SK-N-SH (cell line): ENCODE measurements around the gene LHFPL6. TPM values are rescaled to one million over a fixed set of nuclear protein-coding genes. Genes with fewer than 3 reads are reported as not detected.

Source experiments
- CTCF ChIA-PET: fragments of 300-600, 350-600 bp; formaldehyde crosslinking; extraction: SDS; loops from one replicate; lab custom pipeline; 2021; lab: Yijun Ruan, JAX
- POLR2A ChIA-PET: fragments of 350-600 bp; sonication (Branson Sonifier 250); formaldehyde crosslinking; extraction: SDS; loops from one replicate; lab custom pipeline; 2020; ENCODE audit warnings: antibody characterized with exemption, inconsistent platforms; lab: Yijun Ruan, JAX
- DNase-seq: peaks from one replicate; pipeline ENCODE4 v3.0.0; 2012
- H2AFZ ChIP-seq: fragments of 200-600 bp; sonication (generic); 2 replicates; pipeline ENCODE4 v1.8.1; 2016; ENCODE audit warnings: antibody characterized with exemption, mild to moderate bottlenecking, low read depth
- H3F3A ChIP-seq: fragments of 200-600 bp; sonication (generic); replicated peaks from 2 replicates; pipeline ENCODE3; 2016; ENCODE audit warnings: antibody characterized with exemption, mild to moderate bottlenecking; ENCODE audit not compliant: insufficient read depth
- H3K27ac ChIP-seq, 2 experiments: fragments of 200-500 bp in 1 of 2; fragments of 200-600 bp in 1 of 2; sonication (Bioruptor generic) in 1 of 2; sonication (generic), shearing (Covaris generic) in 1 of 2; 2 replicates each; pipeline versions ENCODE4 v1.5.1 to v1.6.1; 2014 to 2016; ENCODE audit warnings: low read depth in 2 of 2, inconsistent platforms in 1 of 2, low read length in 1 of 2, mild to moderate bottlenecking in 1 of 2, mixed read lengths in 1 of 2
- H3K27me3 ChIP-seq: fragments of 200-600 bp; sonication (generic), shearing (Covaris generic); 2 replicates; pipeline ENCODE4 v1.6.1; 2016; ENCODE audit warnings: mixed run types; ENCODE audit not compliant: insufficient read depth
- H3K36me3 ChIP-seq, 2 experiments: fragments of 200-500 bp in 1 of 2; fragments of 200-600 bp in 1 of 2; sonication (Bioruptor generic) in 1 of 2; sonication (generic) in 1 of 2; replicated peaks in 1 of 2; 2 replicates each; pipeline versions ENCODE3 to v1.5.1; 2014 to 2016; ENCODE audit warnings: low read length in 1 of 2, mild to moderate bottlenecking in 1 of 2; ENCODE audit not compliant: insufficient read depth in 2 of 2, control insufficient read depth in 1 of 2
- H3K4me1 ChIP-seq, 2 experiments: fragments of 200-500 bp in 1 of 2; fragments of 200-600 bp in 1 of 2; sonication (Bioruptor generic) in 1 of 2; sonication (generic), shearing (Covaris generic) in 1 of 2; 2 replicates each; pipeline versions ENCODE4 v1.5.1 to v1.6.1; 2014 to 2016; ENCODE audit warnings: low read depth in 1 of 2, low read length in 1 of 2, mixed run types in 1 of 2; ENCODE audit not compliant: insufficient read depth in 2 of 2, control insufficient read depth in 1 of 2
- H3K4me2 ChIP-seq: fragments of 200-600 bp; sonication (generic), shearing (Covaris generic); 2 replicates; pipeline ENCODE4 v1.6.1; 2017; ENCODE audit warnings: mixed run types
- H3K4me3 ChIP-seq, 2 experiments: fragments of 200-500 bp in 1 of 2; fragments of 200-600 bp in 1 of 2; sonication (Bioruptor generic) in 1 of 2; sonication (generic), shearing (Covaris generic) in 1 of 2; 2 replicates each; pipeline versions ENCODE4 v1.5.1 to v1.8.1; 2014 to 2016; ENCODE audit warnings: low read depth in 2 of 2, inconsistent platforms in 1 of 2, low read length in 1 of 2, mild to moderate bottlenecking in 1 of 2, mixed read lengths in 1 of 2, moderate library complexity in 1 of 2
- H3K79me2 ChIP-seq: fragments of 200-600 bp; sonication (generic); 2 replicates; pipeline ENCODE4 v1.8.1; 2017; ENCODE audit warnings: mild to moderate bottlenecking; ENCODE audit not compliant: insufficient read depth
- H3K9ac ChIP-seq: fragments of 200-600 bp; sonication (generic); 2 replicates; pipeline ENCODE4 v1.6.1; 2017; ENCODE audit warnings: mixed run types
- H3K9me2 ChIP-seq: fragments of 200-600 bp; sonication (generic); 2 replicates; pipeline ENCODE4 v1.6.1; 2017; ENCODE audit warnings: mixed run types
- H3K9me3 ChIP-seq: fragments of 200-600 bp; sonication (generic); 2 replicates; pipeline ENCODE4 v1.6.1; 2017; ENCODE audit warnings: mixed run types, mild to moderate bottlenecking, moderate library complexity
- H4K20me1 ChIP-seq: fragments of 200-600 bp; sonication (generic); 2 replicates; pipeline ENCODE4 v1.6.1; 2017; ENCODE audit warnings: mild to moderate bottlenecking, mixed run types; ENCODE audit not compliant: insufficient read depth
- ELF1 ChIP-seq: IDR thresholded peaks from 2 replicates; pipeline ENCODE4 v1.4.0; 2012
- EZH2phosphoT487 ChIP-seq: fragments of 200-600 bp; sonication (generic); IDR thresholded peaks from 2 replicates; pipeline ENCODE4 v1.6.1; 2017; ENCODE audit warnings: low read depth, mixed run types, mild to moderate bottlenecking, antibody characterized with exemption, moderate library complexity, borderline replicate concordance
- FOXM1 ChIP-seq: IDR thresholded peaks from 2 replicates; pipeline ENCODE4 v1.4.0; 2012; ENCODE audit warnings: low read depth, mild to moderate bottlenecking
- GABPA ChIP-seq: IDR thresholded peaks from 2 replicates; pipeline ENCODE4 v1.4.0; 2012; ENCODE audit warnings: low read depth, mild to moderate bottlenecking
- IRF3 ChIP-seq: fragments of 150-350 bp; IDR thresholded peaks from 2 replicates; pipeline ENCODE4 v1.6.1; 2016; ENCODE audit warnings: mild to moderate bottlenecking, low read depth, low read length
- MXI1 ChIP-seq: IDR thresholded peaks from 2 replicates; pipeline ENCODE4 v1.6.1; 2012; ENCODE audit warnings: mild to moderate bottlenecking, low read depth, low read length, improper control_type of control experiment
- NRF1 ChIP-seq: IDR thresholded peaks from 2 replicates; pipeline ENCODE4 v1.6.1; 2012; ENCODE audit warnings: low read depth, mild to moderate bottlenecking, low read length
- POLR2AphosphoS5 ChIP-seq: IDR thresholded peaks from 2 replicates; pipeline ENCODE4 v1.6.1; 2012; ENCODE audit warnings: low read depth, low read length
- RAD21 ChIP-seq: IDR thresholded peaks from 2 replicates; pipeline ENCODE4 v1.6.1; 2012; ENCODE audit warnings: mild to moderate bottlenecking, low read length
- REST ChIP-seq: IDR thresholded peaks from 2 replicates; pipeline ENCODE4 v1.6.1; 2012; ENCODE audit warnings: mild to moderate bottlenecking, low read depth, low read length, moderate library complexity
- RFX5 ChIP-seq: IDR thresholded peaks from 2 replicates; pipeline ENCODE4 v1.6.1; 2012; ENCODE audit warnings: mild to moderate bottlenecking, improper control_type of control experiment, low read length
- RXRA ChIP-seq: IDR thresholded peaks from 2 replicates; pipeline ENCODE4 v1.4.0; 2012; ENCODE audit warnings: low read depth, mild to moderate bottlenecking, borderline replicate concordance
- SIN3A ChIP-seq: IDR thresholded peaks from 2 replicates; pipeline ENCODE4 v1.6.1; 2012; ENCODE audit warnings: low read depth, mild to moderate bottlenecking, low read length, moderate library complexity, borderline replicate concordance
- TAF1 ChIP-seq: IDR thresholded peaks from 2 replicates; pipeline ENCODE4 v1.6.1; 2012; ENCODE audit warnings: low read depth, mild to moderate bottlenecking, low read length, moderate library complexity, borderline replicate concordance
- USF1 ChIP-seq: IDR thresholded peaks from 2 replicates; pipeline ENCODE4 v1.4.0; 2012; ENCODE audit warnings: low read depth, borderline replicate concordance
- USF2 ChIP-seq: fragments of 150-350 bp; IDR thresholded peaks from 2 replicates; pipeline ENCODE4 v1.6.1; 2017; ENCODE audit warnings: antibody characterized with exemption, low read length, low read depth, borderline replicate concordance
- WGBS: methylation state at CpG from one replicate; pipeline ENCODE4 v1.1.6; 2017; ENCODE audit warnings: low lambda C conversion rate; 5-methylcytosine and 5-hydroxymethylcytosine counted together
- polyA plus RNA-seq, 3 experiments: library from polyadenylated mRNA; depleted of rRNA; stranded (reverse); fragments of >200 nt; gene quantifications; 2 replicates each; pipeline ENCODE4 v1.2.3, GENCODE V29; 2012

The LHFPL6 gene
- polyA plus RNA-seq, 1 of the 3 experiments (the other 2 are of a cell fraction): 22.2 TPM

GRCh38 chr13:39407786-39408185 is 195.2 kb downstream of the LHFPL6 start:
- DNase-seq: no peak
- no peak overlapping the region for H2AFZ ChIP-seq
- no peaks in the 10 kb centered on the region for H4K20me1 ChIP-seq
- H3K4me3 ChIP-seq: no peak overlapping the region
- POLR2A ChIA-PET: no interaction called here
- H3K9me3 ChIP-seq: no peaks in the 10 kb centered on the region
- TF ChIP-seq GABPA: no peak
- TF ChIP-seq POLR2AphosphoS5: no peak
- TF ChIP-seq USF1: no peak
- no peak for TF ChIP-seq REST
- TF ChIP-seq SIN3A: no peak
- no peak for TF ChIP-seq ELF1
- no peak for TF ChIP-seq FOXM1
- no peak for TF ChIP-seq RFX5
- no peak for TF ChIP-seq RXRA
- TF ChIP-seq MXI1: no peak
- no peak for TF ChIP-seq RAD21
- no peak for TF ChIP-seq USF2
- H3K4me1 ChIP-seq: peaks cover 0 to 4% of the 10 kb centered on the region in 2 experiments; a peak in 3 of 4 replicates
- WGBS: 79% methylated on average over 5 of the region's 5 CpGs
- no peak overlapping the region for H3K4me2 ChIP-seq
- no peaks in the 10 kb centered on the region for H3K79me2 ChIP-seq
- H3K9ac ChIP-seq: no peak overlapping the region
- no peaks in the 10 kb centered on the region for H3K36me3 ChIP-seq
- no peaks in the 10 kb centered on the region for H3K9me2 ChIP-seq
- CTCF ChIA-PET: interaction anchor here (0.6 to 1.2 kb wide), 2 partner anchors 11 to 45 kb away, joined by 3 read pairs; no protein-coding TSS in a partner anchor
- H3K27ac ChIP-seq: no peak overlapping the region
- H3F3A ChIP-seq: no peaks in the 10 kb centered on the region
- no peaks in the 10 kb centered on the region for H3K27me3 ChIP-seq

GRCh38 chr13:39407138-39407537 is 195.9 kb downstream of the LHFPL6 start:
- Histone ChIP-seq H3K36me3 (no peaks in the 10 kb centered on the region), H3K4me2 (no peak overlapping the region), H3K4me3 (no peak overlapping the region), H3K27ac (no peak overlapping the region), H2AFZ (no peak overlapping the region), H3K4me1 (peaks cover 0 to 4% of the 10 kb centered on the region in 2 experiments; a peak in 3 of 4 replicates), H3K27me3 (no peaks in the 10 kb centered on the region), H3F3A (no peaks in the 10 kb centered on the region), H3K79me2 (no peaks in the 10 kb centered on the region), H3K9me2 (no peaks in the 10 kb centered on the region), H4K20me1 (no peaks in the 10 kb centered on the region), H3K9me3 (no peaks in the 10 kb centered on the region), H3K9ac (no peak overlapping the region)
- DNase-seq: no peak
- CTCF ChIA-PET: no interaction called here
- POLR2A ChIA-PET: no interaction called here
- TF ChIP-seq EZH2phosphoT487 (no peak), REST (no peak), FOXM1 (no peak), IRF3 (no peak), NRF1 (no peak), ELF1 (no peak), TAF1 (no peak)
